Hematopoietic multipotent progenitor cell treated with erythropoietin and hydrocortisone succinate and interleukin-3 and kit ligand, for 17 days (in vitro differentiated cells): Measurements from ENCODE around the gene TMEM203.
A peak's percentile ranks its signal among the peaks of the same experiment; 100 is the strongest.
"Not testable (repeated sequence)": the region's sequence is repeated elsewhere in the genome, so short reads cannot be mapped to it uniquely, and the experiment has no call there.

ENCODE experiments used
- DNase-seq: peaks from one replicate; pipeline ENCODE4 v3.0.0-alpha.2; 2015; ENCODE audit warnings: low spot score

The TMEM203 gene

GRCh38 chr9:137205126-137206069, at the start of gene TMEM203, which contains the start of gene NDOR1:
Gene TMEM203 (minus strand): TSS chr9:137205648. CDS start chr9:137205414, 234 bp downstream.
Gene NDOR1 (plus strand): TSS chr9:137205700. CDS start chr9:137205778, 78 bp downstream.
- peak; percentile 93 for DNase-seq

GRCh38 chr9:137254624-137255447, 49.4 kb upstream of the TMEM203 start, which contains the start of gene NELFB:
Gene NELFB (plus strand): TSS chr9:137255327.
- peak; percentile 92 for DNase-seq

GRCh38 chr9:137253717-137254623, 48.5 kb upstream of the TMEM203 start:
- peak; percentile 21 for DNase-seq

GRCh38 chr9:137252555-137253506, 47.4 kb upstream of the TMEM203 start:
- peak; percentile 19 for DNase-seq

- no peak for DNase-seq
Measured at GRCh38 chr9:137251490-137252268, 46.2 kb upstream of the TMEM203 start.

- peak; percentile 19 for DNase-seq
Measured at GRCh38 chr9:137251194-137251461, 45.7 kb upstream of the TMEM203 start, which contains the start of gene STPG3. Gene STPG3 (plus strand): TSS chr9:137251286. CDS start chr9:137251287, 1 bp downstream.

- peak; percentile 31 for DNase-seq
Measured at GRCh38 chr9:137250329-137251193, 45.1 kb upstream of the TMEM203 start.

GRCh38 chr9:137247916-137248175, 42.4 kb upstream of the TMEM203 start:
- peak; percentile 22 for DNase-seq

- no peak for DNase-seq
Measured at GRCh38 chr9:137247135-137247915, 41.9 kb upstream of the TMEM203 start.

- DNase-seq: no peak
Measured at GRCh38 chr9:137245450-137246421, 40.3 kb upstream of the TMEM203 start.

- peak; percentile 48 for DNase-seq
Measured at GRCh38 chr9:137244486-137245449, 39.3 kb upstream of the TMEM203 start.

- DNase-seq: peak; percentile 50
Measured at GRCh38 chr9:137243626-137244485, 38.4 kb upstream of the TMEM203 start.

- DNase-seq: not testable (repeated sequence)
Measured at GRCh38 chr9:137243266-137243625, 37.8 kb upstream of the TMEM203 start.

- DNase-seq: peak; percentile 70
Measured at GRCh38 chr9:137242269-137243203, 37.1 kb upstream of the TMEM203 start.
